CD4-positive, alpha-beta T cell treated with Interleukin-10 for 1 hour (primary cell): ENCODE data around the gene DVL1.
"Not testable (repeated sequence)": the region's sequence is repeated elsewhere in the genome, so short reads cannot be mapped to it uniquely, and the experiment has no call there.

Experiments used
- DNase-seq: peaks from one replicate; pipeline ENCODE4 v3.0.0-alpha.2; 2020

Gene DVL1

DNA sequence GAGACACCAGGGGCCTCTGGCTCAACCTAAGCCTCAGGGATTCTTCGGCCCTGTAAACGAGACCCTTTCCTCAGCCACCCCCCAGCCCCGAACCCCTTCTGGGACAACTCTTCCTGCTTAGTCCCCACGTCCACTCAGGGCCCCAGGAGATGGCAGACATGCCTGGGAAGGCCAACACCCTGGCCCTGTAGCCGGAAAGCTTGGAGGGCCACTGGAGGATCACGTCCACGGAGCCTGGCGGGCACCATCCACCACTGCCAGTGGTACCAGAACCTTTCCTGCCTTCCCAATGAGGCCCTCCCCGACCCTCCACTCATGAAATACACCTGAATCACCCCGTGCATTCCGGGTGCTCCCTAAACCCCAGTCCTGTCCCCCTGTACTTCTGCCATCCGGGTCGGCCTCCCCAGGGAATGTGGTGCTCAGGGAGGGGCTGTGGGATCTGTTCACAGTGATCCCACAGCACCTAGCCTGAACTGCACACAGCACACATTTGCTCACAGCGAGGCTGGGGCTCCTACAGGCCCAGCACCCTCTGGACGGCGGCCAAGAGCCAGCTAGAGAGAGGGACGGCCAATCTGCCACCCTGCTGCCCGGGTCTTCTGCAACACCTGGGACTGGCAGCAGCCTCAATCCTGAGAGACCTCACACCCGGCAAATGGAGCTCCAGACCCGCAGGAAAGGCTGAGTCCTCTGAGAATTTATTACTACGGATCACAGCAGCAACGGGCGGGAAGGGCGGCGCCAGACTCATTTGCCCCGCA lies 24.0 kb upstream of the DVL1 start:
- no peak for DNase-seq

DNA sequence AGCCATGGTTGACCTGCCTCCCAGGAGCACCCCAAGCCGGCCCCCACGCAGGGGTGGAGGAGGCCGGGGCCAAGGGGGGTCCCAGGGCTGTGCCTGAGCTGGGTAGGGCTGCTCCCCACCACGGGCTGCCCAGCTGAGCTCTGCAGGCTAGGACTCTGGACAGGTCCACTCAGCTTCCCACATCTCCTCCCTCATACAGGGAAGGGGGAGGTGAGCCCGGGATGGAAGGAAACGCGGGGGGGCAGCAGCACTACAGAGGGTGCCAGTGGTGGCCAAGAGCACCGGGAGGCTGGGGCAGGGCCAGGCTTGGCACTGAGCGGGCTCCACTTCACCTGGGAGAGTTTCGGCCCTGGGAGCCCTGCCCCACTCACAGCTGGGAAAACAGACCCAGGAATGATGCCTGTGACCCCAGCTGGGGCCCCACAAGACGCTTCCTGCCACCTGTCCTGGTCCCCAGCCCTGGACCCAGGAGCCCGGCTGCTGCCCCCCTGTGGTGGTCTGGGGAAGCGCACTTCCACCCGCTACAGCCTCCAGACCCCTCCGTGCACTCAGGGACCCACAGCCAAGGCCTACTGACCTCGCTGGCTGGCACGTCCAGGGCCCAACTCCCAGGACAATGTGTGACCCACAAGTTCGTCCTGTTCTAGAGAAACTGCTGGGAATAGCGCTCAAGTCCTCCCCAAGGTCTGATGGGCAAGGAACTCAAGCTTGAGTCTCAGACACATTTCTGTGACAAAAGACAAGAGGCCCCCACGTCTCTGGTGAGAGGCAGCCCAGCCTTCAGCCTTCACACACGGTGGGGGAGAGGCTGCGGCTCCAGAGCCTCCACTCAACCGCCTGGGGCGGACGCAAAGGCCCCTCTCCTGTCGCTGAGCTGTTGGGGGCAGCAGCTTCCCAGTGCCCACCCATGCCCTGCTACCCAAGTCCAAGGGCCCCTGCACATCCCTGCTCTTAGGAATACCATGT lies 22.8 kb upstream of the DVL1 start:
- peak; percentile 79 for DNase-seq

DNA sequence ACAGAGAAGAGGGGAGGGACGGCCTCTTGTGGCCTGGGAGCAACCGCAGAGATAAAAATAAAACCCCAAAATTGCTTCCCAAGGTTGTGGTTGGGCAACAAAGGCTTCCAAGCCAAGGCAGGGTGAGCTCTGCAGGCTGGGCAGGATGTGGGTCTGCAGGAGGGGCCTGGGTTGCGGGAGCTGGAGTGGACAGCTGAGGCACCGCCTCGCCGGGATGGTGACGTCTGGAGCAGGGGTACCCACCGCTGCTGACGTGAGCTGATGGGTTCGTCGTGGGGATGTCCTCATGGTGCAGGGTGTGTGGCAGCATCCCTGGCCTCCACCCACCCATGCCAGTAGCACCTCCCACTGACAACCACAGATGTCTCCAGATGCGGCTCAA lies 22.1 kb upstream of the DVL1 start:
- peak; percentile 85 for DNase-seq

DNA sequence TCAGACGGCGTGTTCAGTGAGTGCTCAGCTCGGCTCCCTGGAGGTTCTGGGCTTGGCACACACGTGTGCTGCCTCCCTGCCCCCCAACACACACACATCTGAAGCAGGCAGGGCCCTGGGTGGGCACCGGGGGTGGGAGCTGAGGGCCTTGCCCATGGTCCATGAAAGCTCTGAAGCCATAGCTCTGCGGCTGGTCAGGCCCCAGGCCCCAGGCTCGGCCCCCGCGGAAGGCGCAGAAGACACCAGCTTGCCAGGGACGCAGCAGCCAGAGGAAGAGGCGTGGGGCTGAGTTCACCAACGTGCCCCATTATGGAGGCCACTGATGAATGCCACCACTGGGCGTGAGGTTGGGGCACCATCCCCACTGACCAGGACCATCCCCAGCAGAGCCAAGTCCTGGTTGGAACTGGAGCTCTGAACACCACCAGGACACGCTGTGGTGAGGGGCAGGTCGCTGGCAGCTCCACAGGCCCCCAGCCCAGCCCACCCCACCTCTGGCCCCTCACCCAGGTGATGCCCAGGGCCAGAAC lies 21.6 kb upstream of the DVL1 start:
- no peak for DNase-seq

DNA sequence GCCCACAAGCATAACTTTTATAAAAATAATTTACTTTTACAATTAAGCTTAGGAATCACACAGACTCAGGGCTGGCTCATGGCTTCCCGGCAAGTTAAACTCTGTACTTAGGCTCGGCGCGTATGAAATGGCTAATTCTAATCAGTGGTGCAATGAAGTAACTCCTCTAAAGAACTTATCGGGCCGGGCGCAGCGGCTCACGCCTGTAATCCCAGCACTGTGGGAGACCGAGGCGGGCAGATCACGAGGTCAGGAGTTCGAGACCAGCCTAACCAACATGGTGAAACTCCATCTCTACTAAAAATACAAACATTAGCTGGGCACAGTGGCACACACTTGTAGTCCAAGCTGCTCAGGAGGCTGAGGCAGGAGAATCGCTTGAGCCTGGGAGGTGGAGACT lies 20.9 kb upstream of the DVL1 start:
- DNase-seq = not testable (repeated sequence)

DNA sequence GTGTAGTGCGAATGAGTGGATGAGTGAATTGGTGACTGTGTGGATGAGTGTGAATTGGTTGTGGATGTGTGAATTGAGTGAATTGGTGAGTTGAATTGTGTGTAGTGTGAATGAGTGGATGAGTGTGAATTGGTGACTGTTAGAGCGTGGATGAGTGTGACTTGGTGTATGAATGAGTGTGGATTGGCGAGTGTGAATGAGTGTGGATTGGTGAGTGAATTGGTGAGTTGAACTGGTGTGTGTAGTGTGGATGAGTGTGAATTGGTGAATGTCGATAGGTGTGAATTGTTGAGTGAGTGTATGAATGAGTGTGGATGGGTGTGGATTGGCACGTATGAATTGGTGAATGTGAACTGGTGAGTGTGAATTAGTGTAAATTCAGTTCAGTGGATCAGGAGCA lies 18.1 kb upstream of the DVL1 start:
- no peak for DNase-seq

DNA sequence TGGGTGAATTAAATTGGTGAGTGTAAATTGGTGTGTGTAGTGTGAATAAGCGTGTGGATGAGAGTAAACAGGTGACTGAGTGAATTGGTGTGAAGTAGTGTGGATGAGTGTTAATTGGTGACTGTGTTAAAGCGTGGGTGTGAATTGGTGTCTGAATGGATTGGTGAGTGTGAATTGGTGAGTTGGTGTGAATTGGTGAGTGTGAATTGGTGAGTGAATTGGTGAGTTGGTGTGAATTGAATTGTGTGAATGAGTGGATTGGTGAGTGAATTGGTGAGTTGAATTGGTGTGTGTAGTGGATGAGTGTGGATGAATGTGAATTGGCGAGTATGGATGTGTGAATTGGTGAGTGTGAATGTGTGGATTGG lies 17.5 kb upstream of the DVL1 start:
- DNase-seq = no peak

DNA sequence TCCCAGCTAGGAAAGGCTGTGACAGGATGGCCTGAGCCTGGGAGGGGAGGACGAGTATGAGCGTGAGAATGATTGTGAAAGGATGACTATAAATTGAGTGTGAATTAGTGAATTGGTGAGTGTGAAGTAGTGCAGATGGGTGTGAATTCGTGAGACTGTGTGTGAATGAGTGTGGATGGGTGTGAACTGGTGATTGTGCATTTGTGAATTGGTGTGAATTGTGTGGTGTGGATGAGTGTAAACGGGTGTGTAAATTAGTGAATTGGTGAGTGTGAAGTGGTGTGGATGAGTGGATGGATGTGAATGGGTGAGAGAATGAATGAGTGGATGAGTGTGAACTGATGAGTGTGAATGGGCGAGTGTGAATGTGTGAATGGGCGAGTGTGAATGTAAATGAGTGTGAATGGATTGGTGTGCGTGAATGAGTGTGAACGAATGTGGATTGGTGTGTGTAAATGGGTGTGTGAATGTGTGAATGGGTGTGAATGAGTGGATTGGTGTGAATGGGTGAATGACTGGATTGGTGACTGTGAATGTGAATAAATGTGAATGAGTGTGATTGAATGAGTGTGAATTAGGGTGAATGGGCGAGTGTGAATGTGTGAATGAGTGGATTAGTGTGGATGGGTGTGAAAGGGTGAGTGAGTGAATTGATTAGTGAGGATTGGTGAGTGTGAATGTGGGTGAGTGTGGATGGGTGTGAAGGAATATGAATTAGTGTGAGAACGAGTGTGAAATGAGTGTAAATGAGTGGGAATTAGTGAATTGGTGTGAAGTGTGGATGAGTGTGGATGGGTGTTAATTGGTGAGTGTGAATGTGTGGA lies 16.9 kb upstream of the DVL1 start:
- DNase-seq = no peak

DNA sequence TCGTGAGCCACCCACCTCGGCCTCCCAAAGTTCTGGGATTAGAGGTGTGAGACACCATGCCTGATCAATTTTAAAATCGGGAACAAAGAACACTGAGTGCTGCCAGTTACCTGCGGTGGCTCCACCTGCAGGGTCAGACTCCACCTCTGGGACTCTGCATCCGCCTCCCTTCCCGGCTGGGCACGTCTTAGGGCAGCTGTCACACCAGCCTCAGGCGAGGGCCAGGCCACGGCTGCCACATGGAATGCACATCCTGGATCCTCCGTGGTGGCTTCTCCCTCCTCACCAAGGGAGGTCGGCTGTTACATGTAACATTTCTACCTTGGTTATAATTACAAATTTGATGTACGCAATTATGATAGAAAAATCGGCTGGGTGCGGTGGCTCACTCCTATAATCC lies 15.0 kb upstream of the DVL1 start:
- DNase-seq = no peak

DNA sequence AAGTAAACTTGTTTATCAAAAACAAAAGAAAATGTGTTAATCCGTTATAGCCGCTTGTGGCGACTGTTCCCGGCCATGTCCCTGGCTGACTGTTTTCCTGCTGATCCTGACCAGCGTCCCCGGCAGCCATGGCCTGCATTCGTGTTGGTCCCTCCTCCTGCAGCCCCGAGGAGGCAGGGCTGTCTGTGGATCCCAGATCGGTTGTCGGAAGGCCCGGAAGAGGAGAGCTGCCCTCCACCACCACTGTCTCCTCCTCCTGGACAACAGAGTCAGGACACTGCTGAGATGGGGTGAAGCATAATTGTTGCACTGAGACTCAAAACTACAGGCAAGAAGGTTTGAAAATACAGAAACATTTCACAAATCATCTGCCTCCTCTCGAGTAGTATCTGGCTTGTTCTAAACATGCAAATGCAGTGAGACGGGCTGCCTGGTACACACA lies 12.8 kb upstream of the DVL1 start:
- DNase-seq = no peak

DNA sequence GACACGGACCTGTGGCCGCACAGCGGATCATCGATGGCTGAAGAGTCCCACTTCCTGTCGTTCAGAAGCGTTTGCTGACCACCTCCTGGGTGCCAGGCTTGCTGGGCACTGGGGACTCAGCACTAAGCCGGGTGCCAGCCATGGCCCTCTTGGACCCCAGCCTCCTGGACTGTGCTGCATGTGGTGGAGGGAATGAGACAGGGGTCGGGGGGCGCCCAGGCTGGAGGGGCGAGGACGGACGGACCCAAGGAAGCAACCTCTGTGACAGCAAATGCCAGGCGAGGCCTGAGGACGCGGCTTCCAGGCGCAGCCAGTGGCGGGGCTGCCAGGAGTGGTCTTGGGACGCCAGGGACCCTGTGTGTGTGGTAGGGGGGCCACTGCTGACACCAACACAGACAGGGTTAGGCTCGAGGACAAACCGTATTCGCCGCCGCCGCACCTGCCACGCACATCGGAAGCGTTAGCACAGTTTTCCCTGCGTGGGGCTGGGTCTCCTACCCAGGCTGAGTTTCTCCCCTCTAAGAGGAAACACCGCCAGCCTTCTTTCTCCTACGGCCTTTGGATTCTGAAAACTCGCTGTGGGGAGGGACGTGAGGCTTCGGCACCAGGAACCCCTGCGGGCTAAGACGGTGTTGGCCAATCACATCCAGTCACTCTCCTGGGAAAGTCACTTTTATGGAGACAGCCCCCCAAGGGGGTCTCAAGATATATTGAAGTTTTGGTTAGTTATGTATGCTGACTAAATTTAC lies 12.2 kb upstream of the DVL1 start:
- no peak for DNase-seq

DNA sequence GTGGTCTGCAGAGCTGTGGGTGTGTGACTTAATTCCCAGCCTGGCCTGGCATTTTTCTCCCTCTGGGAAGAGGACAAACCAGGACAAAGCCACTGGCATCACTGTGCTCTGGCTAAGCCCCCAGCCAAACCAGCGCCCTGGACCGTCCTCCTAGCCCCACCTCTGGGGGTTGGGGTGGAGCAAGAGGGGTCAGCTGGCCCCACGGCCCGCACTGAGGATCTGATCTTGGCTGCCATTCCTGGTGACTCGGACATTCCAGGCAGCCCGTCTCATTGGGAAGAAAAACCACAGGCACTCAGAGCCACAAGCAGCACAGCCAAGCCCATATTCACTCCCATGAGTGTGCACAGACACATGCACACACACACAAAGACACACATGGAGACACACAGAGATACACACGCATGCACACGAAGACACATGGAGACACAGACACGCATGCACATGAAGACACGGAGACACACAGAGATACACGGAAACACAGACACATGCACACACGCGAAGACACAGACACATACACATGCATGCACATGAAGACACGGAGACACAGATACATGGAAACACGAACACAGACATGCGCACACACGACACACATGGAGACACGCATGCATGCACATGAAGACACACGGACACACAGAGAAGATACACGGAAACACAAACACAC lies 11.4 kb upstream of the DVL1 start:
- DNase-seq = no peak

DNA sequence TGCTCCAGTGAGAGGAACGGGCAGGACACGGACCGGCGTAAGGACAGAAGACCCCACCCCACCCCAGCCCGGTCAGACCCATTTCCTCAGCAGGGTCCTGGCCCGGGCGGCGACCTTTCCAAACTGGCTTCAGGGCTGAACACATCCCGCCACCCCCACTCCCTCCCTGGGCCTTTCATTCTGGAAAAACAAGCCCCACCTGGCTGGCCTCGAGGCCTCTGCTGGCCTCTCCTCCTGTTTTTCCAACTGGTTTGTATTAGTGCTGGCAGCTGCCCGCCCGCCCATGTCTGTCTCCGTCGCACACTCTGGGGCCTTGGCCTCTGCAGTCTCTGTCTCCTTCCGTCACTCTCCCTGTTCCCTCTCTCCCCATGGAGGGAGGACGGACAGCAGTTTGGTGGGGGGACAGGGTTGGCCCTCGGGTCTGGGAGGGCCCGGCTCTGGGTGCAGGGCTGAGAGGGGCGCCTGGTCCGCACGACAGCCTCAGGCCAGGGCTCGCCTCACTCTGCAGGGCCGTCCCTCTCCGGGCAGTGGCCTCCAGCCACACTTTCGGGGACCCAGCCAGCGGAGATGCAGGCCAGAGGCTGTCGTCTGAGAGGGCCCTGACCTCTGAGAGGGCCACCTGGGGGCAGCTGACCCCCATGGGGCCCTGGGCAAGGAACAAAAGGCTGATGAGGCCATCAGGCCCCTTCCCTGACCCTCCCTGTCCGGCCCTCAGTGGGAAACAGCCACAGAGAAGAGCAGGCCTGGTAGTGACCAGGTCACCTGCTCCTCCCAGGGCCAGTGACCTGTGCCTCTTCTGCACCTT lies 10.6 kb upstream of the DVL1 start:
- no peak for DNase-seq

DNA sequence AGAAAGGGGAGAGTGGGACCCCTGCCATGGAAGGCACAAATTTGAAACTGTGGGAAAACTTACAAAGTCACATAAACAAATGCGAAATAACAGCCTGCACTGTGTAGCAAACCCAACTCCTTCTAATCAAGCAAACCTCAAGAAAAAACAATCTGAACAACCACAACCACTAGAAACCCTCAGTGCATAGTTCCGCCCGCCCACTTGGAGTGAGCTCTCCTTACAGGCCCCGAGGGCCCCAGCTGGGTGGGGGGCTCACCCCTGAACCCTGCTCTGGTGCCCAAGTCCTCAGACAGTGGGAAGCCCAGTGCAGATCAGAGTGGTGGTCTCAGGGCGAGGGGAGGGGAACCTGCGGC lies 10.1 kb upstream of the DVL1 start:
- no peak for DNase-seq

DNA sequence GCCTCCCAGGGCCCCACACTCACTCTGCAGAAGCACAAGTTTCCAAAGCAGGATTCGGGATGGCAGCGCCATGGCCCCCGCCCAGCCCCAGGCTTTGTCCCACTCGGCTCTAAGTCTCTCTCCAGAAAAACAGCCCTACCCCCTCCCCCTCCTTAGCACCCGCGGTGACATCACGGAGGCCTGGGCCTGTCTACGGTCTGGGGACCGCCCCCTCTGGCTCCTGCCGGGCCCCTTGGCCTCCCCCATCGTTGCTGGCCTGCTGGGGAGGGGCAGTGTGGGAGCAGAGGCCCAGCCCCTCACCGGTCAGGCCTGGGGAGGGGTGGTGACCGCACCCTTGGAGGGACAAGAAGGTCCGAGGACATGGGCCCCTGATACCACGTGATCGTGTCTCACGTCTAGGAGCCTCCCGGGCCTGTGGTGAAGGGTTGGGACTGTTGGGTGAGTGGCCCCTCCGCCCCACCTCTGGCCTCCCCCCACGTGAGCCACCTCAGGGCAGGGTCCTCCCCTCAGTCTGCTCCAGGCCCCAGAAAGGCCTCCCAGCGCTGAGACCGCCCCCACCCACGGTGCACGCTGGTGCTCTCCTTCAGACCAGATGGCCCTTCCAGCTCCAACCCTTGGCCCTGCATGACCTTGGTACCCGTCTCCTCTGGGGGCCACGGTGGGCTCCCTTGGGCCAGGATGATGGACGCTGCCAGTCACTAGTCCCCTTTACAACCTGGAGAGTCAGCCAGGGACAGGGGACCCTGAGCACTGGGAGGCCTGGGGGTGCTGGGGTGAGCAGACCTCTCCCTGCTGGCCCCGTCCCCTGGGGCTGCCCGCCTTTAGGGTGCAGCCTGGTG lies 9.4 kb upstream of the DVL1 start, which contains the start of gene MXRA8:
MXRA8 (minus strand) TSS at position 123 of the 839 bp plus-strand sequence; CDS start at position 72, 51 bp downstream.
- DNase-seq = no peak

DNA sequence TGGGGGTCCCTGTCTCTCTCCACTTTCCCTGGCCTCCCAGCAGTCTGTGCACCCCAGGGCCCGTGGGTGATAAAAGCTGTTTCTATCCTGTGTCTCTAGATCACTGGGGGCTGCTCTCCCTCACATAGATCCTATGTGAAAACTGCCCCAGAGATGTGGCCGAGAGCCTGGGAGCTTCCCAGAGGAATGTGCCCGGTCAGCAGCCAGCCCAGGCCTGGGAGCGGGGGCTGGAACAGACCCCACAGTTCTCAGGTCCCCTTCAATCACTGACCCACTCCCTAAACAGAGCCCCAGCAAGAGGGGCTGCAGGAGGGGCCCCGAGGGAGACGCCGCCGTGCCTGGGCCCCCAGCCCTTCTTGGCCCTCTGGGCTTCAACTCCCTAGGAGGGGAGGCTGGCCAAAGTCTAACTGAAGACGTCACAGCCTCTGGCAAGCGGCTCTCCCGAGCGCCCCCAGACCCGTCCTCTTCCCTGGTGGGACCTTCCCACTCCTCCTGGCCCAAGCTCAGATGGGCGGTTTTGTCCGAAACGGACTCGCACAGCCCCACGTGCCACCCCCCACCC lies 8.7 kb upstream of the DVL1 start:
- no peak for DNase-seq

DNA sequence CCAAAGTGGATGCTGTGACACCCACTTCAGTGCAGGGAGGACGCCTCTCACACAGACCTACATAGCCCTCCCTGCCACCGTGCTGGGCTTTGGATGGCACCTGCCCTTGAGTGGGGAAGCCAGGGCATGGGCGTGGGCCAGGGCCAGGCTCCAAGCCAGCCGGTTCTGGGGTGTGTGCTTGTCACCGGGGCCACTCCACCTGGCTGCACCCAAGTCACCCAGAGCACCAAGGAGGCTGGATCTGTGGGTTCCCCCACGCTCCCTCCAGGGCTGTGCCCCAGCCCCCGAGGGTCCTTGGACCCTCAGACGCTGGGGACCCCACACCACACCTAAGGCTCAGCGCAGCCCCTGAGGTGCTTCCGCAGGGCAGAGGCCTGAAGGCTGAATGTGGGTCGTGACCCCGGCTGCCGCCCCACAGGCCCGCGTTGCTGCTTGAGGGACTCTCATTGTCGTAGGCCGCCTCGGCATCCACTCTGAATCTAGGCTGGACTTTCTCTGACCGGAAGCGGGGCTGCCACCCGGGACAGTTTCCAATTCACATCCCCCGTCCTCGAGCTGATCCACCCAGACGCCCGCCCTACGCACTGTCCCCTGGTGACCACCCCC lies 7.7 kb upstream of the DVL1 start:
- no peak for DNase-seq

DNA sequence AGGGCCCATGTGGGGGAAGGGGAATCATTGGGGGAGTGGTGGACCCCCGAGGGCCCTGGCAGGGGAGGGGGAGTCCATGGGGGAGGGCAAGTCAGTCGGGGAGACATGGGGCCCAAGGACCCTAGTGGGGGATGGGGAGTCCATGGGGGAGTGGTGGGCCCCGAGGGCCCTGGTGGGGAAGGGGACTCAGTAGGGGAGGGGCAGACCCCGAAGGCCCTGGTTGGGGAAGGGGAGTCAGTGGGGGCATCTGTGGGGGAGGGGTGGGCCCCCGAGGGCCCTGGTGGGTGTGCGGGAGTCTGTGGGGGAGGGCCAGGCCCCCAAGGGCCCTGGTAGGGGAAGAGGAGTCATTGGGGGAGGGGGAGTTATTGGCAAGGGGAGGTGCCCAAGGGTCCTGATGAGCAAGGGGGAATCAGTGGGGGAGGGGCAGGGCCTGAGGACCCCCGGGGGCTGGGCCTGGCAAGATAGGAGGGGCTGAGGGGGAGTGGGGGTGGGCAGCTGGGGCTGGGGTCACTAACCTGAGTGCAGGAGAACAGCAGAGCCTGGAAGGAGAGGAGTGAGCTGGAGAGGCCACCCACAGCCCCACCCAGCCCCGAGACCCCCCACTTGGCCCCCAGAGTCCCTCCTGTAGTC lies 7.1 kb upstream of the DVL1 start:
- no peak for DNase-seq

DNA sequence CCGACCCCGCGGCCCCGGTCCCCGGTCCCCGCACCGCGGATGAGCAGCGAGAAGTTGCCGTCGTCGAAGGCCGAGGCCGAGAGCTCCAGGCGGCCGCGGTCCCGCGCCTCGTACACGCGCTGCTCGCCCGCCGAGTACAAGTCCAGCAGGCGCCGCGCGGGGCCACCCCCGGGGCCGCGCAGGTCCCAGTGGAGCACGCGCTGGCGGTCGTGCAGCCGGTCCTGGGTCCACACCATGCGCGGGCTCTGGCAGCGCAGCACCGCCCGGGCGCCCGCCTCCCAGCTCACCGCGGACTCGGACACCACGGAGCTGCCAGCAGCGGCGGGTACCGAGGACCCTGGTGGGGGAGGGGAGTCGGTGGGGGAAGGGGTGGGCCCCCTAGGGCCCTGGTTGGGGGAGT lies 6.2 kb upstream of the DVL1 start:
- DNase-seq = no peak
